H1 (cell line): ENCODE measurements around the gene PSMB9. TPM values are rescaled to one million over a fixed set of nuclear protein-coding genes. Genes with fewer than 3 reads are reported as not detected.

Source experiments
- POLR2A ChIP-seq, 2 experiments: IDR thresholded peaks; 1 replicate in 1 of 2; 2 replicates in 1 of 2; pipeline ENCODE4 v1.6.1; 2011; ENCODE audit warnings: low read depth in 2 of 2, low read length in 2 of 2, mild to moderate bottlenecking in 2 of 2; ENCODE audit errors: control extremely low read depth in 1 of 2
- polyA plus RNA-seq, 7 experiments: library from polyadenylated mRNA; depleted of rRNA in 3 of 7; stranded (reverse) in 5 of 7; unstranded in 2 of 7; fragments of >200 nt in 5 of 7; fragments of 200-250 nt in 2 of 7; gene quantifications; 1 replicate in 5 of 7; 2 replicates in 1 of 7; 4 replicates in 1 of 7; pipeline versions ENCODE4 v1.2.1 to v1.2.3, GENCODE V29; 2011 to 2013; ENCODE audit warnings: missing spikeins in 2 of 7, mixed read lengths in 2 of 7
- total RNA-seq: library from RNA; stranded (reverse); fragmentation: NEBNext Ultra II Directional; extraction: Animal tissue kit (Norgen Biotek cat#: 25700); gene quantifications from 2 replicates; pipeline ENCODE4 v1.2.1, GENCODE V29; 2021

The PSMB9 gene
- total and polyA plus RNA-seq, 2 of the 8 experiments (the other 6 are each of a cell fraction or from before 2014, with no cell fraction given): 4.5 to 22.8 TPM

GRCh38 chr6:32843979-32844838 is 9.8 kb upstream of the PSMB9 start, which contains the start of gene PSMB8 (continued):
- peak in 1 of 2 experiments; percentile 75; a peak in 2 of 3 replicates for TF ChIP-seq POLR2A (IDR thresholded peaks at IDR 0.05; ENCODE audit: control extremely low read depth in 1 of 2, low read depth in 2 of 2, low read length in 2 of 2)
